NCI-H774 (cell line): ENCODE results near the gene B3GNT4.
"Not testable (repeated sequence)": the region's sequence is repeated elsewhere in the genome, so short reads cannot be mapped to it uniquely, and the experiment has no call there.

ENCODE experiments used
- DNase-seq: peaks from one replicate; lab custom pipeline; 2025; lab: John Stamatoyannopoulos, UW

The B3GNT4 gene

DNA sequence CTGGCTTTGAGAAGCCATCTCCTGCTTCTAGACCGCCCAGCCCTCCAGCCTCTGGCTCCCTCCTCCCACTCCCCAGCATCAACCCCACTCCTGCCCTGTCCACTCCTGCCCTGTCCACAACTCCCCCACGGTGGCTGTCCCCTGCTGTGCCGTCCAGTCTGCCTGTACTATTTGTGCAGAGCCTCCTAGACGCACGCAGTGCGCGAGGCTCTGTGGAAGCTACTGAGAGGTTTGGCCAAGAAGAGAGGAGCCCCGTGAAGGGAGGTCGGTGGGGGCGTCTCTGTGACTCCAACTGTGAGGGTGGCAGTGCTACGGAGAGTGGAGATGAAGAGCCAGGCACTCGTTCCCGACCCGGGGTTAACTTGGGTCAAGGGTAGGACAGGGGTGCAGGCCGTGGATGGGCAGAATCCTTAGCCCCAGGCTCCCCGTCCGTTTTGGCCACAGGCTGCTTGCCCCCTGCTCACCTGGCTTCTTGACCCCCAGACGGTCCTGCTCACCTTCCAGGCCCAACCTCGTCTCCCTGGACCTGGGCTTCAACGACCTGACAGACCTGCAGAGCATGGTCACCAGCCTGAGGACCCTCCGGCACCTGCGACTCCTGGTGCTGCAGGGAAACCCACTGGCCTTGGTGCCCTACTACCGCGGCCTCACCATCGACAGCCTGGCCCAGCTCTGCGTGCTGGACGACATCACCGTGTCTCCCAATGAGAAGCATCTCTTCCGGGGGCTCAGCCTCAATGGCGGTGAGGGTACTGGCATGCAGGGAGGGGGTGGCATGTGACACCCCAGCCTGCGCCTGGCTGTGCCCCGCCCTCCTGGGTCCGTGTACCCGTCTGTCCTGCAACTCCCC lies 13.7 kb upstream of the B3GNT4 start:
- DNase-seq = no peak

DNA sequence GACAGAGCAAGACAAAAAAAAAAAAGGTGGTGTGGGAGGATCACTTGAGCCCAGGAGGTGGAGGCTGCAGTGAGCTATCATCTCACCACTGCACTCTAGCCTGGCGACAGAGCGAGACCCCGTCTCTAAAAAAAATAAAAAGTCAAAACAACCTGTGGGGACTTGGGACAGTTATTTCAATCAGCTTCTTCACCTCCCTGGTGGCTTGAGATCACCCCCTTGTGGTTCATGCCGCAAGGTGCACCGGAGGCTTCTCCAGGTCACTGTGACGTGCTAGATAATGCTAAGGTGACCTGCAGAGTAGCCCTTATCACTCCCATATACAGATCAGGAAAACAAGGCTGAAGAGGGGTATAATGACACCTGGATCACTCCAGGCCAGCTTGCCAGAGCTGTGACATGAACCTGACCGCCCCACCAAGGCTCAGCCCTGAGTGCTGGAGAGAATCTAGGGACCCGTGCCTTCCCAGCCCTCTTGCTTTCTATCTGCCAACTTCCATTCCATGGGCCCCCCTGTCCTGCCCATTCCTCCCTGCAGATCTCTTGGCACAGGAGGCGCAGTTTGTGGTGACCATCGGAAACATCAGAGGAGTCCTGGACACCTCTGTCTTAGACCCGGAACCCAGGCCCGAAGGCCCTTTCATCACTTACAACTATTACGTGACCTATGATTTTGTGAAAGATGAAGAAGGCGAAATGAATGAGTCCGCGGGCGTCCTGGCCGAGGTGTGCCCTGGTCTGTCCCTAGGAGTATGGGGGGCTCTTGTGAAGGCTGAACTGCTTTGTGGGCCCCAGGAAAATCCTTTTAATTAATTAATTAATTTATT lies 12.5 kb upstream of the B3GNT4 start:
- peak; percentile 56 for DNase-seq

DNA sequence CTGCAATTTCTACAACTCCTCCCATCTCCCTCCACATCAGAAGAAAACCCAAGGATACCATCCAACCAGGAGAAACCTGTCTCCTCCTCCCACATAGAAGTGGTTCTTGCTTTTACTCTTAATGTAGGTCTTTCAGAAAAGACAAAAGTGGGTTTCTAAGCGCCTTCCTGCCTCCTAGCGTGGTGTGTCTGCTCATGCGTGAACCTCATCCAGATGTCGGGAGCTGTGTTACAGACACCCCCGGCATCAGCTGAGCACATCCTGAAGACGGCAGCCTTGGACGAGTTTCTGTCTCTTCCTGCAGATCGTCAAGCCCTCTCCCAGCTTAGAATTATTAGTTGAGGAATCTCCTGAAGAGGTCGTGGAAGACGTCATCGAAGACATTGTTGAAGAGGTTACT lies 11.1 kb upstream of the B3GNT4 start:
- DNase-seq = no peak

DNA sequence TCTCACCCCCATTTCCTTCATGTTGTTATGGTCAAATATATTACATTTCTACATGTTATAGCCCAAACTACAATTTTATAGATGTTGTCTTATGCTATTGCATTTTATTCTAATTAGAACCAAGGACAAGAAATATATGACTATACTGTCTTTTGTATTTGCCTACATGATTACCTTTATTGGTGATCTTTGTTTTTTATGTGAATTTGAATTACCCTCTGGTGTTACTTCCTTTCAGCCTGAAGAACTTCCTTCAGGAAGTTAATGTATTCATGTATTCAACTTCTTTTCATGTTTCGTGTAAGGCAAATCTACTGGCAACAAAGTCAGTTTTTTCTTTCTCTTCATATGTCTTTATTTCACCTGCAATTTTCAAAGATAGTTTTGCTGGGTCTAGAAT lies 8.7 kb upstream of the B3GNT4 start:
- DNase-seq = no peak

DNA sequence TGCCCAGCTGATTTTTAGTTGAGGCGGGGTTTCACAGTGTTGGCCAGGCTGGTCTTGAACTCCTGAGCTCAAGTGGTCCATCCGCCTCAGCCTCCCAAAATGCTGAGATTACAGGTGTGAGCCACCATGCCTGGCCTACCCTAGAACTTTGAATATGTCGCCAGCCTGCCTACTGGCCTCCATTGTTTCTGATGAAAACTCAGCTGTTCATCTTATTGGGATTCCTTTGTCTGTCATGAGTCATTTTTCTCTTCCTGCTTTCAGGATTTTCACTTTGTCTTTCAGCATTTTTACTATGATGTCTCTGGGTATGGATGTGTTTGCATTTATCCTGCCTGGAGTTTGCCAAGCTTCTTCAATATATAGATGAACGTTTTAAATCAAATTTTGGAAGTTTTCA lies 8.1 kb upstream of the B3GNT4 start:
- no peak for DNase-seq

DNA sequence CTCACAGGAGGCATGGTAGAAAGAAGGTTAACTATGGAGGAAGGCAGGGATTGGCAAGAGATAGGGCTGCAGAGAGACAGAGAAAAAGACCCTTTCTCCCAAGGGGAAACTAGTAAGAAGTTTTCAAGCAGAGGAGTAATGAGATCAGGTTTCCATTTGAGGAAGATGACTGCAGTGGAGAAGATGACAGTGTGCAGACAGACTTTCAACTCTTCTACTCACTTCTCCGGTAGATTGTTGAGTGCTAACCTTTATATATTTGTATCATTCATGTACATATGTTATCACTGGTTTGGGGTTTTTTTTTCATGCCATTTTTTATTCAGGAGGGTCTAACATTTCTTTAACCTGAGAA lies 5.9 kb upstream of the B3GNT4 start:
- no peak for DNase-seq

DNA sequence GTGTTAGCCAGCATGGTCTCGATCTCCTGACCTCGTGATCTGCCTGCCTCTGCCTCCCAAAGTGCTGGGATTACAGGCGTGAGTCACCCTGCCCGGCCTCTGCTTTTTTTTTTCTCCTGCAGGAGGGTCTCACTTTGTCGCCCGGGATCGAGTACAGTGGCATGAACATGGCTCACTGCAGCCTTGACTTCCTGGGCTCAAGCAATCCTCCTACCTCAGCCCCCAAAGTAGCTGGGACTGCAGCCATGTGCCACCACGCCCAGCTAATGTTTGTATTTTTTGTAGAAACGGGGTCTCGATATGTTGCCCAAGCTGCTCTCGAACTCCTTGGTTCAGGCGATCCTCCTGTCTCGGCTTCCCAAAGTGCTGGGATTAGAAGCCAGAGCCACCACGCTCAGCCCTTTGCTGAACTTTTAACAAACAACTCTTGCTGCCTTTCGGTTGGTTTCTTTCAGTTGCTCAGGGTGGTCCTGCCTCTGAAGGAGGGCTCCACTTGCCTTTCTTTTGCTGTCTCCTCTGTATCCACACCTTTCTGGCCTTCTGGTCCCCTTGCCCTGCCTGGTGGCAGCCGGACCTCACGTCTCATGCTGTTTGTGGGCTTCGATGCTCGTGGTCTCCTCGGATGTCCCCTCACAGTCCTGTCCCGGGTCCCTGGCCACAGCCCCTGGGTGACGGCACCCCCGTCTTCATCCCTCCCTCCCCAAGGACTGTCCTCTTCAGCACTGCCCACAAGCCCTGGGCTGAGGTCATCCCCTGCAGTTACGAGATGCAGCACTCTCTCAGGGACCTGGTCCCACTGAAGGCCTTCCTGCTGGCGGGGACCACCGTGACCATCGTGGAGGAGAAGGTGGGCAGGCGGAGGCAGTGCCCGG lies 3.8 kb upstream of the B3GNT4 start:
- no peak for DNase-seq

DNA sequence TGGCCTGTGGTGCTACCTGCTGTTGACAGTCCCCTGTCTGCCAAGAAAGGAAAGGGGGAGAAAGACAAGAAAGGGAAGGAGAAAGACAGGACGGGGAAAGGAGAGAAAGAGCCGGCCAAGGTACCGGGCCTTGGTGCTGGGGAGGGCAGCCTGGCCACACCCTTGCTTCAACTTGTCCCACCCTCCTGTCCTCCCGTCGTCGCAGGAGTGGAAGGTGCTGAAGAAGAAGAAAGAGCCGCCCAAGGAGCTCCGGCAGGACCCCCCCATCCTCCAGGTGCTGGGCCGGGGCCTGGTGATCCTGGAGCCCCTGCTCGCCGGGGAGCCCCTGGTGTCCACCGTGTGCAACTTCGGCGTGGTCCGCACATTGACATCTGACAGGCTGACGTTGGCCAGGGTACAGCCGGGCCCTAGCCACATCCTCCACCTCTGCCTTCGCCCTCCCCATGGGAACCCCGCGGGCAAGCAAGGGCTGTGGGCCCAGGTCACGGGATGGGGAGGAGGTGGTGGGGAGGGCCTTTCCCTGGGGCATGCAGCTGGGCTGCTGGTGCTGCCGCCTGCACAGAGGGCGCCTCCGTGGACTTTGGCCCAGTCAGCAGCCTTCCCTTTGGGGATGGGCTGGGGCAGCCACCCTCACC lies 2.9 kb upstream of the B3GNT4 start:
- DNase-seq = no peak

DNA sequence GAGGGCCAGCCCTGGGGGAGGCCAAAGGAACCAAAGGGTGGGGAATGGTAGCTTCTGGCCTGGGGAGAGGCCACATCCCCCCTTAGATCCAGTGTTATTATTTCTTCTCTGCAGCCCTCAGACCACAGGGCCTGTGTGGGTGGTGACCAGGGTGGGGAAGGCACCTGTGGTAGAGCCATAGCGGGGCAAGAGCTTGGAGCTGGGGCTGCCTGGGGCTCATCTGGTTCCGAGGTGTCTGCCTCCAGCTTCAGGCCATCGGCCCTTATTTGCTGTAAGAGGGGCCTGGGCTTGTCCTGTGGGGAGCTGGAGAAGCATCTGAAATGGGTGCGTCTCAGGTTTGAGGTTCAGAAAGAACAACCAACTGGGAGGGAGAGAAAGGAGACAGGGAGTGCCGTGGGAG lies 2.1 kb upstream of the B3GNT4 start:
- DNase-seq = no peak

DNA sequence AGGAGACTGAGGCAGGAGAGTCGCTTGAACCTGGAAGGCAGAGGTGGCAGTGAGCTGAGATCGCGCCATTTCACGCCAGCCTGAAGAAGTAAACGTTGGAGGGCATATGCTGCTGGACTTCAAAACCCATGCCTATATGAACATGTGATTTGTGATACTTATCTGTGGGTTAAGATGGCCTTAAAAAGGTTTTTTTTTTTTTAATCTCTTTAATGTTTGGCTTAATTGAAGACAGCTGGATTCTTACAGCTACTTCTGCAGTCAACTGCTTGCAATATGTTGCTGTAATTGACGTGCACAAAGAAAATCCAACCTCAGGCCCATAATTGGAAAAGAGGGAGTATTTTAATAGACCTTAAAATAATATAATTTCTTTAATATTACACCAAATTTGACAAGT lies 1.5 kb upstream of the B3GNT4 start:
- DNase-seq = no peak

DNA sequence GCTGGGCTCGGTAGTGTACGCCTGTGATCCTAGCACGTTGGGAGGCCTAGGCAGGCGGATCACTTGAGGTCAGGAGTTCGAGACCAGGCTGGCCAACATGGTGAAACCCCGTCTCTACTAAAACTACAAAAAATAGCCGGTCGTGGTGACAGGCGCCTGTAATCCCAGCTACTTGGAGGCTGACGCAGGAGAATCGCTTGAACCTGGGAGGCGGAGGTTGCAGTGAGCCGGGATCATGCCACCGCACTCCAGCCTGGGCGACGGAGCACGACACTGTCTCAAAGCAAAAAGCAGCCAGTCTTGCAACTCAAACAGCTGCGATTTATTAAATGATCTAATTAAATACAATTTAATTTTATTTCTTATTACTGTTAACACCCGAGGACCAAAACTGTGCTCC lies 698 bp upstream of the B3GNT4 start:
- not testable (repeated sequence) for DNase-seq

DNA sequence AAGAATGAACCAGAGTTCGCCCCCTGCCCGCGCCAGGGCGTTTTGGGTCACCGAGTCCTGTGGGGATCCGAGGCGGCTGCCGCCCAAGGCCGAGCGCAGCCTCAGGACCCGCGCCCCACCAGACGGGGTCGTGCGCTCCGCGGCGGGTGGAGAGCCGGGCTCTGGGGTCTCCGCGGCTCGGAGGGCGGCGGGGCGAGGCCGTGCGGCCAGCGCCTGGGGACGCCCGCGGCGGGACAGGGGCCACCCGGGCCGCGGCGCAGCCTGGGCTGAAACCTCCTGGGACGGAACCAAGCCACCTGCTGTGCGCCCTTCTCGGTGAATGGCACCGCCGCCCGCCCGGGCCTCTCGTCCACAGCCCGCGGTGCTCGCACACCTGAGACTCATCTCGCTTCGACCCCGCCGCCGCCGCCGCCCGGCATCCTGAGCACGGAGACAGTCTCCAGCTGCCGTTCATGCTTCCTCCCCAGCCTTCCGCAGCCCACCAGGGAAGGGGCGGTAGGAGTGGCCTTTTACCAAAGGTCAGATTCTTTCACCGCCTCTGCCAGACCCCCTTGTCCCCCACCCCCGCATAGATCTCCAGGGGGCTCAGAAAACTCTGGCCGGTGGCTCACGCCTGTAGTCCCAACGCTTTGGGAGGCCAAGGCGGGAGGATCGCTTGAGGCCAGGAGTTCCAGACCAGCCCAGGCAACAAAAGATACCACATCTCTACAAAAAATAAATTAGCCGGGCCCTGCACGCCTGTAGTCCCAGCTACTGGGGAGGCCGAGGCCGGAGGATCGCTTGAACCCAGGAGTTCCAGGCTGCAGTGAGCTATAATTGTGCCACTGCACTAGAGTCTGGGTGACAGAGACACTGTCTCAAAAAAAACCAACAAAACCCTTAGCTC lies 901 bp downstream of the B3GNT4 start:
- no peak for DNase-seq

DNA sequence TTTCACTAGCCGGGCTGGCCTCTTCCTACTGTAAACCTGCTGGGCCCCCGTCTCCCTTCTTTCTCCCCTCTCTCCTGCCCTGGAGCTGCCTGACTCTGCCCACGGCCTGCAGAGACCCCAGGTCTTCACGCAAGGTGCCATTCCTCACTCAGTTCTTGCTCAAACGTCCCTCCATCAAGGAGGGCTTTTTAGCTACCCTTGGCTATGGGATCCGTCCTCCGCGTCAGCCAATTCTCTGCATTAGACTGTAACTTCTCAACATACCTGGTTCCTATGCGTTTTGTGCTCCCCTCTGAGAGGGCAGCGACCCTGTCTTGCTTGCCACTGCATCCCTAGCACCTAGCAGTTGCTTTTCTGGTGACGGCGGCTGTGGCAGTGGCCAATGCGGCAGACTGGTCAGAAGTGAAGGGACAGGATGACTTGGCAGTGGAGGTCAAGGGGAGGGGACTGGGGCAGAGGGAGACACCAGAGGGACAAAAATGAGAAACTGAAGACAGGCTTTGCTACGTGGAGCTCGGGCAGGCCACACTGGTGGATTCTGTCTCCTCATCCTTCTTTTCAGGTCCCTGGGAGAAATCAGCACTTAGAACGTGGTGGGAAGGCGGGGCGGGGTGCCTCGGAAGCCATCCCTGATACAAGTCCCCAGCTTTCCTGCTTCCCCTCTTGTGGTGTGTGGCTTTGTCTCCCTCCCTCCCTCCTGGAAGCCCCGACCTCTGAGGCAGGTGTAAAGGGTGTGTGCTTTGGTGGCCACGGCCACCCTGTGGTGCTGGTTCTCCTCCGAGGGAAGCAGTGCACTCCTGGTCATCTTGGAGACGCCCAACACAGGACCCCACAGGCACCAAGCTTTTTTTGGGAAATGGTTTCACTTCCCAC lies 1.8 kb downstream of the B3GNT4 start:
- no peak for DNase-seq

DNA sequence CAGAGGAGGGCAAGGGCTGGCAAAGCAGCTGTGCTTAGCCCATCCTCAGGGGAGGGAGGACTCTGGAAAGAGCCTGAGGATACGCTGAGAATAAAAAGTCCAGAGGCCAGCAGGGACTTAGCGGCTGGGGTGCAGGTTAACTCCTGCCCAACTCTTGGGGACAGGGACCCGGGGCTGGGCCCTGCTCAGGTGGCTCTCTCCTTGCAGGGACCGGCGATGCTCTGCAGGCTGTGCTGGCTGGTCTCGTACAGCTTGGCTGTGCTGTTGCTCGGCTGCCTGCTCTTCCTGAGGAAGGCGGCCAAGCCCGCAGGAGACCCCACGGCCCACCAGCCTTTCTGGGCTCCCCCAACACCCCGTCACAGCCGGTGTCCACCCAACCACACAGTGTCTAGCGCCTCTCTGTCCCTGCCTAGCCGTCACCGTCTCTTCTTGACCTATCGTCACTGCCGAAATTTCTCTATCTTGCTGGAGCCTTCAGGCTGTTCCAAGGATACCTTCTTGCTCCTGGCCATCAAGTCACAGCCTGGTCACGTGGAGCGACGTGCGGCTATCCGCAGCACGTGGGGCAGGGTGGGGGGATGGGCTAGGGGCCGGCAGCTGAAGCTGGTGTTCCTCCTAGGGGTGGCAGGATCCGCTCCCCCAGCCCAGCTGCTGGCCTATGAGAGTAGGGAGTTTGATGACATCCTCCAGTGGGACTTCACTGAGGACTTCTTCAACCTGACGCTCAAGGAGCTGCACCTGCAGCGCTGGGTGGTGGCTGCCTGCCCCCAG lies 2.8 kb downstream of the B3GNT4 start:
- DNase-seq = no peak

DNA sequence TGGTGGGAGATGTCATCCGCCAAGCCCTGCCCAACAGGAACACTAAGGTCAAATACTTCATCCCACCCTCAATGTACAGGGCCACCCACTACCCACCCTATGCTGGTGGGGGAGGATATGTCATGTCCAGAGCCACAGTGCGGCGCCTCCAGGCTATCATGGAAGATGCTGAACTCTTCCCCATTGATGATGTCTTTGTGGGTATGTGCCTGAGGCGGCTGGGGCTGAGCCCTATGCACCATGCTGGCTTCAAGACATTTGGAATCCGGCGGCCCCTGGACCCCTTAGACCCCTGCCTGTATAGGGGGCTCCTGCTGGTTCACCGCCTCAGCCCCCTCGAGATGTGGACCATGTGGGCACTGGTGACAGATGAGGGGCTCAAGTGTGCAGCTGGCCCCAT lies 3.5 kb downstream of the B3GNT4 start:
- DNase-seq = no peak

DNA sequence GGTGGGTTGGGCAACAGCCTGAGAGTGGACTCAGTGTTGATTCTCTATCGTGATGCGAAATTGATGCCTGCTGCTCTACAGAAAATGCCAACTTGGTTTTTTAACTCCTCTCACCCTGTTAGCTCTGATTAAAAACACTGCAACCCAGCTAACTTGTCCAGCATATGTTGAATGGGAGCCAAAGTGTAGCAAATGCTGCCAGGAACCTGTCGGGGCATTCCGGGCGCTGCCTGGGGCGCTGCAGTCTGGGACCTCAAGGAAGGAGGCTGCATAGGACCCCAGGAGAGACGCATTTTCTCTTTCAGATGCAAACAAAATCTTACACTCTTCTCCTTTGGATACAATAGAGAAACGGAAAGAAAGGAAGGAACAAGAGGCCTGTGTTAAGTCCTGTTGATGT lies 3.9 kb downstream of the B3GNT4 start:
- no peak for DNase-seq

DNA sequence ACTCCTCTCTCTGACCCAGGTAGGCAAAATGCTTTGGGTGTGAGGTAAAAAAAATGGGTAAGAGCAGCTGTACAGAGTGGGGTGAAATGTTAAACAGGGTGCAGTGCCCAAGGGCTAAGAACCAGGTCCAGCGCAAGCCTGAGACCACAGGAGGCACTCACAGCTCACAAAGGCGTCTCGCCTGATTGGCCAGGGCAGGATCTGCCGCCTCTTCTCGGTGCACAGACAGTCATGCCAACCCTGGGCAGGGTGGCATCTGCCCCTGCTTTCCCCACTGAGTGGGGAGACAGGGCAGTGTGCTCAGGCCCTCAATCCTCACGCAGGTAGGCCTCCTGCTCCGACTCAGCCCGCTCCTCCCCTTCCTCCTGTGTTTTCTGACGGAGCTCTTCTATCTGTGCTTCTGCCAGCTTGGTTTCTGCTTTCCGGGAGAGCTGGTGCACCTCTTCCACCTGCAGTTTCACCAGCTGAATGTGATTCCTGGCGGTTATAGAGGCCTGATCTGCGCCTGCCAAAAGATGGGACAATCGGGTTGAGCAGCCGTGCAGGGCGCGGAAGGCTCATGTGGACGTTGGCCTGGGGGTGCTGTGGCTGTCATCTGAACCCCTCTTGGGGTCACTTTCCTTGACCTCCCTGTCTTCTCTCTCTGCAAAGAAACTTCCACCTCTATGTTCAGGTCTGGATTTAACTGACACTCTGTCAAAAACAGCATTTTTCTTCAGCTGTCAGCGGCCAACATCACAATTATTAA lies 4.7 kb downstream of the B3GNT4 start:
- DNase-seq = no peak

DNA sequence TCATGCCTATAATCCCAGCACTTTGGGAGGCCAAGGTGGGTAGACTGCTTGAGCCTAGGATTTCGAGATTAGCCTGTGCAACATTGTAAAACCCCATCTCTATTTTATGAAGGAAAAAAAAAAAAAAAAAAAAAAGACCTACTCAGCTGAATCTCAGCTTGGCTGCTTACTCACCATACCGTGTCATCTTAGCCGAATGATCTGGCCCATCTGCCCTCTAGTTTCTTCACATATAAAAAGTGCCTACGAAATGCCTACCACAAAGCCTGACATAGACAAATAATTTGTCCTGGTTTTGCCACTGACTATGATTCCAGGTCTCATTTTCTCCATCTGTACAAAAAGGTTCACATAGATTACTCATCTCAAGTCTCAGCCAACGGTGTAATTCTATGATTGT lies 12.3 kb downstream of the B3GNT4 start:
- no peak for DNase-seq

DNA sequence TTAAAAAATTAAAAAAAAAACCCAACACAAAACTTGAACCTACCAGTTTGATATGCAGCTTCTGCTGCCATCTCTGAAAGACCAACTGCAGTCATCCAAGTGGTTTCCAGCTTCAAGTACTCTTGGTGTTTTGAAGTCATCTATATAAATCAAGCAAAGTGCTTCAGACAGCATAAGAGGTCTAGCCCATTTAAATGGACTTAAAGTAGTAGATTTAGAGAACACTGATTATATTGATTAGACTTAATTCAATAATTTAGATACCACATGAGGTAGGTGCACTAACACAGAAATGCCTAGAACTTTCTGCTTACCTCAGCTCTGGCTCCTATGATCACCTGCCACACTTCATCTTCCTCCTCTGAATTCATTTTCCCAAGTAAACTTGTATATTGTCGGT lies 12.9 kb downstream of the B3GNT4 start:
- no peak for DNase-seq
